Measurements from ENCODE around the gene SMIM29.
A peak's percentile ranks its signal among the peaks of the same experiment; 100 is the strongest.

SMIM29 gene

DNA sequence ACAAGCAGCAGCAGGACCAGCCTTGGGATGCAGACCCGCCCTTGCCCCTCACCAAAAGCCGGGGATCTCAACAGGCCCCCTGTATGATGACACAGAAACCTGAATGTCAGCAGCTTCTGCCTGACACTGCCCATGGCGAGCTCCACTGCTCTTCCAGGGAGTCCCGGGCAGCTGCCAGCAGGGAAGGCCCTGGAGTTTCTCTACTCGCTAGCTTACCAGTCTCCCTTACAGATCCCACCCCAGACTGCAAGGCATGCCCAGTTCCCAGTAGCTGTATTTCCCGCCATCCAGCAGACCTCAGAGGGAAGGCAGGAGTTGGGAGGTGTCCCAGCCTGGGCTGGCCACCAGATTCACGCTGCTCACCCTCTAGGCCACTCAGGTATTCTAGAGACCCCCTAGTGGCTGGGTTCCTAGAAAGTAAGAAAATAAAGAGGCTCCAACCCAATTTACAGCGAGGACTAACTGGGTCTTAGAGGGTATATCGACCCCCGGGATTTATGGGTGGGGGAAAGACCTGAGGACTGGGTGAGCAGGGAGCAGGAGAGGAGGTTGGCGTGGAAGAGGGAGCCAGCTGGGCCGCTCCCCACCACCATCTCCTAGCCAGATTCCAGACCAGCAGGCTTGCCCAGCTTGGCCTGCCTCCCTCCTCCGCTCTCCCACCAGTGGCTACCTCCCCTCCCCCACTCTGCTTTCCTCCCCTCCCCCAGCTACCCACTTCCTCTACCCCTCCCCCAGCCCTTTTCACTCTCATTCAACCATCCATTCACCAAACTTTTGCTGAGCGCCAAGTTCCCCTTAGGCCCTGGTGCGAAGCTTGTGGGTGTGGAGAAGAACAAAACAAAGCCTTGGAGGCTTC lies 21.8 kb downstream of the SMIM29 start:
- peak overlapping the region; percentile 46 to 98 (median 81); a peak in 21 of 22 replicates for H3K27ac ChIP-seq
- H3K9me3 ChIP-seq (replicated peaks in 1 of 11): peaks cover 0 to 7% (median 0%) of the 10 kb centered on the region in 11 experiments; a peak in 2 of 22 replicates
- H3K9ac ChIP-seq: peak overlapping the region in 10 of 11 experiments; percentile 35 to 70 (median 62); a peak in 14 of 22 replicates
- no peaks in the 10 kb centered on the region for H3K27me3 ChIP-seq
- H3K4me1 ChIP-seq: peaks cover 45 to 84% (median 69%) of the 10 kb centered on the region in 10 experiments
- H4K20me1 ChIP-seq: no peaks in the 10 kb centered on the region
- H3K4me2 ChIP-seq: peak overlapping the region; percentile 47 to 95 (median 78)
- TF ChIP-seq Cebpa-rat (IDR thresholded peaks at IDR 0.05): no peak
- no peak overlapping the region; a peak in 1 of 20 replicates for H3K4me3 ChIP-seq
- no peaks in the 10 kb centered on the region for H3K36me3 ChIP-seq

DNA sequence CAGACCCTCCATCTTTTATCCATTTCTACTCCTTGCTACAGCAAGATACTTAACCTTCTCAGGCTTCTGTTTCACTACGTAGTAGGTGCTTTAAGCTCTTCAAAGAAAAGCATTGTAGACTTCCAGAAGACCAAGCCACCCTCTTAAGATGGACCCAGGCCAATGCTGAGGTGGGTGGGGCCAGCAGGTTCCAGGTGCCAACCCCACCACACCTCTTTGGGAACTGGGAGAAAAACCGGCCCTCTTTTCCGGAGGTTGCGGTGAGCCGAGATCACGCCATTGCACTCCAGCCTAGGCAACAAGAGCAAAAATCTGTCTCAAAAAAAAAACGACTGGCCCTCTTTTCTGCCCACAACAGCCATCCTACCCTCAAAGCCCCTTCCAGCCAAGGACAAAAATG lies 22.7 kb downstream of the SMIM29 start:
- Histone ChIP-seq H3K4me2 (peak overlapping the region; percentile 47 to 95 (median 78); a peak in 19 of 22 replicates), H3K4me3 (no peak overlapping the region), H3K9me3 (replicated peaks in 1 of 11) (peaks cover 0 to 7% (median 0%) of the 10 kb centered on the region in 11 experiments; a peak in 2 of 22 replicates), H3K4me1 (peaks cover 45 to 84% (median 67%) of the 10 kb centered on the region in 10 experiments), H3K27me3 (no peaks in the 10 kb centered on the region), H3K27ac (peak overlapping the region in 8 of 11 experiments; percentile 75 to 98 (median 84); a peak in 14 of 22 replicates), H3K9ac (peak overlapping the region in 3 of 11 experiments; percentile 58 to 68 (median 67); a peak in 5 of 22 replicates), H4K20me1 (no peaks in the 10 kb centered on the region), H3K36me3 (no peaks in the 10 kb centered on the region)
- TF ChIP-seq Cebpa-rat (IDR thresholded peaks at IDR 0.05): no peak

DNA sequence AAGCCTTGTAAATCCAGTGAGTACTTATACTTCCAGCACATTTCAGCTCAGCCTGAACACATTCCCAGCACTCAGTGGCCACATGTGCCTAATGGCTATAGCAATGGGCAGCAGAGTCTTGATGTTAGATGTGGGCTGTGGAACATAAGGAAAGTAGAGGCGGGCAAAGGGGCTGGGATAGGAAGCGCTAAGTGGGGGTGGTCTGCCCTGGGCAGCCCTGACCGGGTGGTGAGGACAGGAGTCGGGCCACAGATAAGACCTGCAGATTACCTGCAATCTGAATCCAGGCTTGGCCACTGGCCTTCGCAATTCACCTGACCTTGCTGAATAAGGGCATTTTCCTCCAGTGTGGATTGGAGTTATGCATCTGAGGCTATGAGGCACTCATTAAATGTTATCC lies 23.3 kb downstream of the SMIM29 start:
- Histone ChIP-seq H3K27me3 (no peaks in the 10 kb centered on the region), H3K27ac (peak overlapping the region in 8 of 11 experiments; percentile 42 to 98 (median 93); a peak in 9 of 22 replicates), H3K9me3 (replicated peaks in 1 of 11) (peaks cover 0 to 7% (median 0%) of the 10 kb centered on the region in 11 experiments; a peak in 2 of 22 replicates), H4K20me1 (no peaks in the 10 kb centered on the region), H3K9ac (no peak overlapping the region), H3K4me3 (no peak overlapping the region), H3K4me1 (peaks cover 45 to 84% (median 63%) of the 10 kb centered on the region in 10 experiments), H3K36me3 (no peaks in the 10 kb centered on the region), H3K4me2 (peak overlapping the region in 6 of 11 experiments; percentile 33 to 98 (median 86); a peak in 7 of 22 replicates)
- TF ChIP-seq Cebpa-rat (IDR thresholded peaks at IDR 0.05): no peak

DNA sequence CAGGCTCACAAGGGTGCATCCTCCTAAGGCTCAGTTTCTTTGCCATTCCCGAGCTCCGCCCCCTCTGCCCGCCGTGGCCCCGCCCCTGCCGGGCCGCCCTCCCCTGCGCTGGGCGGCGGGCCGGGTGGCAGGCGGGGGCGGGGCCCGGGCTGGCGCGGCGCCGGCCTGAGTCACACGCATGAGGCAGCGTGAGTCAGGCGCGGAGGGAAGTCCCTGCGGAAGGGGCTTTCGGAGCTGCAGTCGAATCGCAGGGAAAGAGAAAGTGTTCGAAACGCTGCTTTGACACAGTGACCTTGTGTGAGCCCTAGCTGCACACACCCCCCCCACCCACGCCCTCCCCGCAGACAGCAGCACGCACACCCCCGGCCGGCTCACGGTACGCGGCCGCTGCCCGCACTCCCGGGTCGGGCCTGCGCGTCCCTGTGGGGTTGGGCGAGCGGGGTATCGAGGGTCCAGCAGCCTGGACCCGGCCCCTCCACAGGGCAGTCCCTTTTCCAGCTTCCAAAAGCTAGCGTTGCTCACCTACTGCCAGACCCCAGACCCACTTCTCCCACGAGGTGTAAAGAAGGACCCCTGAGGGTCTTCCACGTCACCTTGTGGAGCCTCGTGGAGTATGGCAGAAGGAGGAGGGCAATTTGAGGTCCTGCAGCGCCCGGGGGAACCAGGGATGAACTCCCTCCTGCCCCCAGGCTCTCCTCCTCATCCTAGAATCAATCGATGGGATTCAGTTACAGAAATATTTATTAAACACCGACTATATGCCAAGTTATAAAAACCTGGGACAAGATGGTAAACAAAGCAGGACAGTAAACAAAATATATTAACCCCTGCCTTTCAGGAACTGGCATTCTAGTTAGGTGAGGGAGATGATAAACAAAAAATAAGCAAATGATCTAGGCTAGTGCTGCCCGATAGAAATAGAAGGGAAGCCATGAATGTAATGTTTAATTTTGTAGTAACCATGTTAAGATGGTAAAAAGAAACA lies 24.6 kb downstream of the SMIM29 start:
- Histone ChIP-seq H3K4me3 (peak overlapping the region; percentile 54 to 77 (median 64)), H3K27ac (peak overlapping the region; percentile 81 to 98 (median 94)), H3K9ac (peak overlapping the region; percentile 82 to 94 (median 90)), H3K4me2 (peak overlapping the region; percentile 94 to 98 (median 98)), H3K9me3 (replicated peaks in 1 of 11) (peaks cover 0 to 7% (median 0%) of the 10 kb centered on the region in 11 experiments; a peak in 2 of 22 replicates), H3K36me3 (no peaks in the 10 kb centered on the region), H3K4me1 (peaks cover 45 to 86% (median 62%) of the 10 kb centered on the region in 10 experiments), H3K27me3 (no peaks in the 10 kb centered on the region), H4K20me1 (no peaks in the 10 kb centered on the region)
- no peak for TF ChIP-seq Cebpa-rat (IDR thresholded peaks at IDR 0.05)

DNA sequence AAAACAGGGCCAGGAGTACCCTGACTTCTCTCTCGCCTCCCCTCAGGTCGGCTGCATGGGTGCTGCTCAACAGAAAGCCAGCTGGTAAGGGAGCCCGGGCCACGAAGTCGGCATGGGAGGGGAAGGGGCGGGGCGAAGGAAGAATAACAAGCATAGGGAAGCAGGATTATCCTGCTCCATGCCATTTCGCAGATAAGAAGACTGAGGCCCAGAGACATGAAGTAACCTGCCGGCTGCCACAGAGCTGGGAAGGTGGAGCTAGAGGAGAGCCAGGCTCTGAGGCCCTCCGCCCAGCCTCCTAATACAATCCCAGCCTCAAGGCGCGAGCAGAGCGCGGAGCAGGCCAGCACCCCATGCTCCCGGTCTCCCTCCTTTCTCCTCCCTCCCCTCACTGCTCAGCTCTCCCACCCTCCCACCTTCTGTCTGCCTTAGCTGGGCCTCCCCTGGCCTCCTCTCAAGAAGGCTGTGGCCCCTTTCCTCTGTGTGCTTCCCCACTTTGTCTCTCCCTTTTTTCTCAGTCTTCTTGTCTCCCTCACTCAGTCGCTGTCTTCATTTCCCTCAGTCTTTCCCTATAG lies 25.3 kb downstream of the SMIM29 start:
- H3K4me1 ChIP-seq: peaks cover 43 to 81% (median 58%) of the 10 kb centered on the region in 10 experiments
- no peaks in the 10 kb centered on the region for H3K27me3 ChIP-seq
- H3K27ac ChIP-seq: peak overlapping the region in 10 of 11 experiments; percentile 35 to 98 (median 74); a peak in 20 of 22 replicates

DNA sequence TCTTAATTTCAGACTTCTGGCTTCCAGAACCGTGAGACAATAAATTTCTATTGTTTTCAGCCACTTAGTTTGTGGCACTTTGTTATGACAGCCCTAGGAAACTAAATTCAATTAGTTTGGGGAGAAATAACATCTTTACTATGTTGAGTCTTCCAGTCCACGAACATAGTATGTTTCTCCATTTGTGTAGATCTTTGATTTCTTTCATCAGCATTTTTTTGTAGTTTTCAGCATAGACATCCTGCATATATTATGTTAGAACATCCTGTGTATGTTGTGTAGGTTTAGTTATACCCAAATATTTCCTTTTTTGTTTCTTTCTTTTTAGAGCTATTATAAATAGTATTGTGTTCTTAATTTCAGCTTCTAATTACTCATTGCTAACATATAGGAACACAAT lies 30.1 kb downstream of the SMIM29 start:
- TF ChIP-seq Cebpa-rat (IDR thresholded peaks at IDR 0.05): no peak
- no peak overlapping the region for H3K4me3 ChIP-seq

More for the DNA sequence above, 25.3 kb downstream of the SMIM29 start:
- no peaks in the 10 kb centered on the region for H3K36me3 ChIP-seq
- peaks cover 0 to 7% (median 0%) of the 10 kb centered on the region in 11 experiments; a peak in 2 of 22 replicates for H3K9me3 ChIP-seq (replicated peaks in 1 of 11)
- peak overlapping the region in 10 of 11 experiments; percentile 47 to 94 (median 60); a peak in 18 of 22 replicates for H3K9ac ChIP-seq
- peak overlapping the region in 1 of 10 experiments; percentile 10; a peak in 1 of 20 replicates for H3K4me3 ChIP-seq
- no peaks in the 10 kb centered on the region for H4K20me1 ChIP-seq
- no peak for TF ChIP-seq Cebpa-rat (IDR thresholded peaks at IDR 0.05)
- H3K4me2 ChIP-seq: peak overlapping the region; percentile 49 to 86 (median 63); a peak in 21 of 22 replicates

DNA sequence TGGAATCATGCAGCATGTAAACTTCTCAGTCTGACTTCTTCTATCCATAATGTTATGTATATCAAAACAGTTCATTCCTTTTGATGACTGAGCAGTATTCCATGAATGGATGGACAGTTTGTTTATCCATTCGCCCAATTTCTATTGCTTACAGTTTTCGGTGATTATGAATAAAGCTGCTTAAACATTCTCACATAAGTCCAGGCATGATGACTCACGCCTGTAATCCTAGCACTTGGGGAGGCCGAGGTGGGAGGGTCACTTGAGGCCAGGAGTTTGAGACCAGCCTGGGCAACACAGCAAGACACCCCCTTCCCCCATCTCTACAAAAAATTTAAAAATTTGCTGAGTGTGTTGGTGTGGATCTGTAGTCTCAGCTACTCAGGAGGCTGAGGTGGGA lies 35.0 kb downstream of the SMIM29 start:
- no peaks in the 10 kb centered on the region for H4K20me1 ChIP-seq
- H3K4me1 ChIP-seq: peaks cover 0 to 9% (median 6%) of the 10 kb centered on the region in 10 experiments; a peak in 7 of 20 replicates
- no peak for TF ChIP-seq Cebpa-rat (IDR thresholded peaks at IDR 0.05)
- H3K4me2 ChIP-seq: no peak overlapping the region
- no peaks in the 10 kb centered on the region for H3K9me3 ChIP-seq (replicated peaks in 1 of 11)
- no peak overlapping the region for H3K9ac ChIP-seq
- H3K36me3 ChIP-seq: no peaks in the 10 kb centered on the region
- H3K4me3 ChIP-seq: no peak overlapping the region
- H3K27ac ChIP-seq: no peak overlapping the region
- H3K27me3 ChIP-seq: no peaks in the 10 kb centered on the region

More for the DNA sequence above, 30.1 kb downstream of the SMIM29 start:
- no peaks in the 10 kb centered on the region for H3K27me3 ChIP-seq
- no peaks in the 10 kb centered on the region for H3K36me3 ChIP-seq
- H3K4me2 ChIP-seq: no peak overlapping the region
- H3K27ac ChIP-seq: no peak overlapping the region
- no peaks in the 10 kb centered on the region for H3K9me3 ChIP-seq (replicated peaks in 1 of 11)
- H3K9ac ChIP-seq: no peak overlapping the region
- H4K20me1 ChIP-seq: no peaks in the 10 kb centered on the region
- H3K4me1 ChIP-seq: peaks cover 6 to 36% (median 23%) of the 10 kb centered on the region in 10 experiments

All from BLaER1 treated with 17β-estradiol and CSF1 and Interleukin-3, amounts not matched to agents 10 nM and 100 nM (cell line).